GM12865 (cell line): ENCODE measurements around the gene EHD2.
"Not testable (repeated sequence)": the region's sequence is repeated elsewhere in the genome, so short reads cannot be mapped to it uniquely, and the experiment has no call there.

Source experiments
- DNase-seq: peaks from one replicate; pipeline ENCODE4 v3.0.0; 2010; ENCODE audit warnings: low read depth
- H3K4me3 ChIP-seq: 2 replicates; pipeline ENCODE4 v1.5.1; 2011; ENCODE audit warnings: mild to moderate bottlenecking, low read depth, low read length, control low read depth
- CTCF ChIP-seq: IDR thresholded peaks from 2 replicates; pipeline ENCODE4 v1.5.1; 2011; ENCODE audit warnings: low read length, control low read depth, low read depth, inconsistent platforms; ENCODE audit not compliant: insufficient read depth; ENCODE audit errors: missing control alignments

The EHD2 gene

GRCh38 chr19:47765523-47766358 is 52.5 kb downstream of the EHD2 start:
- DNase-seq = peak; percentile 68
- TF ChIP-seq CTCF = peak; percentile 84
- no peak overlapping the region for H3K4me3 ChIP-seq

GRCh38 chr19:47766359-47766620 is 53.1 kb downstream of the EHD2 start:
- no peak overlapping the region for H3K4me3 ChIP-seq
- DNase-seq = no peak
- no peak for TF ChIP-seq CTCF

- no peak for DNase-seq
- TF ChIP-seq CTCF = no peak
- H3K4me3 ChIP-seq = no peak overlapping the region
Measured at GRCh38 chr19:47766670-47767069, 53.4 kb downstream of the EHD2 start.

GRCh38 chr19:47767349-47767748 is 54.1 kb downstream of the EHD2 start:
- H3K4me3 ChIP-seq = no peak overlapping the region
- DNase-seq = no peak
- no peak for TF ChIP-seq CTCF

- no peak overlapping the region for H3K4me3 ChIP-seq
- TF ChIP-seq CTCF = no peak
- DNase-seq = no peak
Measured at GRCh38 chr19:47768604-47769003, 55.4 kb downstream of the EHD2 start.

- H3K4me3 ChIP-seq = no peak overlapping the region
- no peak for TF ChIP-seq CTCF
- DNase-seq = no peak
Measured at GRCh38 chr19:47769534-47769933, 56.3 kb downstream of the EHD2 start.

- H3K4me3 ChIP-seq, DNase-seq: not testable (repeated sequence)
Measured at GRCh38 chr19:47771291-47771690, 58.1 kb downstream of the EHD2 start.

GRCh38 chr19:47776568-47776967 is 63.3 kb downstream of the EHD2 start:
- no peak overlapping the region for H3K4me3 ChIP-seq
- TF ChIP-seq CTCF = no peak

GRCh38 chr19:47777245-47778048 is 64.2 kb downstream of the EHD2 start:
- DNase-seq = not testable (repeated sequence)

More at GRCh38 chr19:47776568-47776967, 63.3 kb downstream of the EHD2 start:
- DNase-seq = no peak

More at GRCh38 chr19:47777245-47778048, 64.2 kb downstream of the EHD2 start:
- peak overlapping the region; percentile 70 for H3K4me3 ChIP-seq
